Astrocyte (in vitro differentiated cells and primary cell): ENCODE data around the gene CDC42BPA. TPM values are rescaled to one million over a fixed set of nuclear protein-coding genes. Genes with fewer than 3 reads are reported as not detected.

Experiments
- DNase-seq: peaks from one replicate; pipeline ENCODE4 v3.0.0-alpha.2; 2010; ENCODE audit warnings: low read depth
- FAIRE-seq: peaks from 2 replicates; lab custom pipeline; 2011; peaks lifted over from hg19 to GRCh38; lab: Jason Lieb, UNC
- H2AFZ ChIP-seq: 2 replicates; pipeline ENCODE4 v1.6.0; 2012; ENCODE audit warnings: low read depth, low read length, inconsistent platforms
- H3K27ac ChIP-seq: 2 replicates; pipeline ENCODE4 v1.5.1; 2011; ENCODE audit warnings: low read depth, low read length, inconsistent platforms
- H3K27me3 ChIP-seq: 2 replicates; pipeline ENCODE4 v1.6.0; 2011; ENCODE audit warnings: low read length, inconsistent platforms; ENCODE audit not compliant: insufficient read depth
- H3K36me3 ChIP-seq: 2 replicates; pipeline ENCODE4 v1.5.1; 2011; ENCODE audit warnings: low read length, inconsistent platforms; ENCODE audit not compliant: insufficient read depth
- H3K4me1 ChIP-seq: 2 replicates; pipeline ENCODE4 v1.5.1; 2011; ENCODE audit warnings: low read length, inconsistent platforms; ENCODE audit not compliant: insufficient read depth
- H3K4me2 ChIP-seq: 2 replicates; pipeline ENCODE4 v1.6.0; 2012; ENCODE audit warnings: low read length, inconsistent platforms
- H3K4me3 ChIP-seq: 2 replicates; pipeline ENCODE4 v1.5.1; 2011; ENCODE audit warnings: low read depth, mild to moderate bottlenecking, low read length, inconsistent platforms; ENCODE audit not compliant: insufficient read depth
- H3K79me2 ChIP-seq: 2 replicates; pipeline ENCODE4 v1.6.0; 2012; ENCODE audit warnings: mild to moderate bottlenecking, low read length, inconsistent platforms; ENCODE audit not compliant: insufficient read depth
- H3K9ac ChIP-seq: 2 replicates; pipeline ENCODE4 v1.6.0; 2012; ENCODE audit warnings: mild to moderate bottlenecking, low read length, inconsistent platforms
- H3K9me3 ChIP-seq: 2 replicates; pipeline ENCODE4 v1.5.1; 2012; ENCODE audit warnings: low read depth, mild to moderate bottlenecking, low read length, inconsistent platforms; ENCODE audit not compliant: insufficient read depth
- H4K20me1 ChIP-seq: 2 replicates; pipeline ENCODE4 v1.6.0; 2012; ENCODE audit warnings: low read length, inconsistent platforms; ENCODE audit not compliant: insufficient read depth
- H3K27ac Mint-ChIP-seq: one replicate; pipeline ENCODE4 v1.8.0; 2021; ENCODE audit warnings: mild to moderate bottlenecking, mixed read lengths; ENCODE audit not compliant: unreplicated experiment
- H3K27me3 Mint-ChIP-seq: one replicate; pipeline ENCODE4 v1.8.0; 2021; ENCODE audit warnings: low read depth, mixed read lengths; ENCODE audit not compliant: unreplicated experiment
- H3K36me3 Mint-ChIP-seq: one replicate; pipeline ENCODE4 v1.8.0; 2021; ENCODE audit warnings: low read depth, mixed read lengths; ENCODE audit not compliant: unreplicated experiment
- H3K4me1 Mint-ChIP-seq: one replicate; pipeline ENCODE4 v1.8.0; 2021; ENCODE audit warnings: low read depth, mixed read lengths; ENCODE audit not compliant: unreplicated experiment
- H3K4me3 Mint-ChIP-seq: one replicate; pipeline ENCODE4 v1.8.0; 2021; ENCODE audit warnings: mild to moderate bottlenecking, moderate library complexity, mixed read lengths; ENCODE audit not compliant: unreplicated experiment
- H3K9me3 Mint-ChIP-seq: one replicate; pipeline ENCODE4 v1.8.0; 2021; ENCODE audit warnings: mild to moderate bottlenecking, mixed read lengths; ENCODE audit not compliant: unreplicated experiment
- CTCF ChIP-seq: IDR thresholded peaks from 2 replicates; pipeline ENCODE4 v1.5.1; 2011; ENCODE audit warnings: low read depth, mild to moderate bottlenecking, inconsistent platforms, low read length, moderate library complexity; ENCODE audit not compliant: insufficient read depth
- EZH2 ChIP-seq: IDR thresholded peaks from 2 replicates; pipeline ENCODE4 v1.6.1; 2012; ENCODE audit warnings: mild to moderate bottlenecking, low read length, inconsistent platforms; ENCODE audit not compliant: insufficient read depth
- total RNA-seq: library from RNA; stranded (reverse); gene quantifications from 2 replicates; pipeline ENCODE4 v1.2.1, GENCODE V29; 2021

Gene CDC42BPA
- total RNA-seq, 1 donor from 2014 or later = 34.5 TPM

- TF ChIP-seq CTCF (no peak), EZH2 (no peak)
- Histone ChIP-seq H3K4me2 (no peak overlapping the region), H3K27me3 (no peaks in the 10 kb centered on the region), H3K9ac (no peak overlapping the region), H4K20me1 (peaks cover 55% of the 10 kb centered on the region), H3K27ac (no peak overlapping the region), H2AFZ (no peak overlapping the region), H3K79me2 (peaks cover 91% of the 10 kb centered on the region), H3K4me1 (no peaks in the 10 kb centered on the region), H3K9me3 (no peaks in the 10 kb centered on the region), H3K4me3 (no peak overlapping the region), H3K36me3 (no peaks in the 10 kb centered on the region)
- DNase-seq (no peak), FAIRE-seq (no peak)
- Mint-ChIP-seq H3K27me3 (no peaks in the 10 kb centered on the region), H3K36me3 (no peaks in the 10 kb centered on the region), H3K4me1 (no peaks in the 10 kb centered on the region), H3K4me3 (no peak overlapping the region), H3K27ac (no peak overlapping the region), H3K9me3 (no peaks in the 10 kb centered on the region)
Measured at GRCh38 chr1:227305894-227306626, 12.2 kb downstream of the CDC42BPA start.

- Histone ChIP-seq H3K79me2 (peaks cover 94% of the 10 kb centered on the region), H3K4me3 (no peak overlapping the region), H3K4me2 (no peak overlapping the region), H3K36me3 (no peaks in the 10 kb centered on the region), H3K9me3 (no peaks in the 10 kb centered on the region), H3K27ac (no peak overlapping the region), H3K4me1 (no peaks in the 10 kb centered on the region), H3K9ac (no peak overlapping the region), H3K27me3 (no peaks in the 10 kb centered on the region), H4K20me1 (peaks cover 49% of the 10 kb centered on the region), H2AFZ (no peak overlapping the region)
- no peak for TF ChIP-seq EZH2
- TF ChIP-seq CTCF = no peak
- H3K27ac Mint-ChIP-seq = no peak overlapping the region
- H3K4me3 Mint-ChIP-seq = no peak overlapping the region
- FAIRE-seq = no peak
- H3K27me3 Mint-ChIP-seq = no peaks in the 10 kb centered on the region
- no peak for DNase-seq
- peaks cover 5% of the 10 kb centered on the region for H3K4me1 Mint-ChIP-seq
- no peaks in the 10 kb centered on the region for H3K9me3 Mint-ChIP-seq
- no peaks in the 10 kb centered on the region for H3K36me3 Mint-ChIP-seq
Measured at GRCh38 chr1:227304665-227305064, 13.6 kb downstream of the CDC42BPA start.

GRCh38 chr1:227303662-227304061, 14.6 kb downstream of the CDC42BPA start:
- H3K27me3 Mint-ChIP-seq = no peaks in the 10 kb centered on the region
- peaks cover 9% of the 10 kb centered on the region for H3K4me1 Mint-ChIP-seq
- H3K79me2 ChIP-seq = peaks cover 92% of the 10 kb centered on the region
- H3K36me3 Mint-ChIP-seq = no peaks in the 10 kb centered on the region
- no peaks in the 10 kb centered on the region for H3K36me3 ChIP-seq
- H3K27me3 ChIP-seq = no peaks in the 10 kb centered on the region
- H3K4me3 Mint-ChIP-seq = no peak overlapping the region
- H3K9me3 ChIP-seq = no peaks in the 10 kb centered on the region
- H3K9ac ChIP-seq = no peak overlapping the region
- H4K20me1 ChIP-seq = peaks cover 42% of the 10 kb centered on the region
- TF ChIP-seq EZH2 (no peak), CTCF (no peak)
- no peaks in the 10 kb centered on the region for H3K9me3 Mint-ChIP-seq
- H2AFZ ChIP-seq = no peak overlapping the region
- no peak overlapping the region for H3K27ac Mint-ChIP-seq
- H3K27ac ChIP-seq = no peak overlapping the region
- no peak overlapping the region for H3K4me2 ChIP-seq
- DNase-seq (no peak), FAIRE-seq (no peak)
- H3K4me3 ChIP-seq = no peak overlapping the region
- H3K4me1 ChIP-seq = peaks cover 2% of the 10 kb centered on the region
